Stimulated activated CD8-positive, alpha-beta memory T cell treated with anti-CD3 and anti-CD28 coated beads, Interleukin-4, amount 100 ng/mL, for 24 hours (primary cell): ENCODE data around the gene BAIAP2L2.

Experiments used
- DNase-seq: peaks from one replicate; pipeline ENCODE4 v3.0.0-alpha.2; 2020; ENCODE audit warnings: low read depth

The BAIAP2L2 gene

GRCh38 chr22:38067761-38068360 lies 42.6 kb downstream of the BAIAP2L2 start:
- DNase-seq, result no peak

GRCh38 chr22:38067028-38067415 lies 43.5 kb downstream of the BAIAP2L2 start:
- DNase-seq, result no peak

GRCh38 chr22:38066381-38067027 lies 44.0 kb downstream of the BAIAP2L2 start:
- no peak for DNase-seq

GRCh38 chr22:38065539-38065938 lies 44.9 kb downstream of the BAIAP2L2 start:
- no peak for DNase-seq

GRCh38 chr22:38062791-38063190 lies 47.7 kb downstream of the BAIAP2L2 start:
- DNase-seq, result no peak

- DNase-seq, result peak; percentile 70
These were observed 53.3 kb downstream of the BAIAP2L2 start, which contains the start of gene PICK1 for GRCh38 chr22:38056969-38057891. Gene PICK1 (plus strand): TSS chr22:38057404. CDS start chr22:38057810, 406 bp downstream.

GRCh38 chr22:38051900-38052862 lies 58.3 kb downstream of the BAIAP2L2 start:
- peak; percentile 63 for DNase-seq

- no peak for DNase-seq
These were observed 59.2 kb downstream of the BAIAP2L2 start for GRCh38 chr22:38051261-38051660.

- DNase-seq, result no peak
These were observed 59.8 kb downstream of the BAIAP2L2 start for GRCh38 chr22:38050720-38051119.

GRCh38 chr22:38049812-38050619 lies 60.5 kb downstream of the BAIAP2L2 start:
- no peak for DNase-seq

- DNase-seq, result no peak
These were observed 64.3 kb downstream of the BAIAP2L2 start for GRCh38 chr22:38046070-38046748.

- no peak for DNase-seq
These were observed 67.1 kb downstream of the BAIAP2L2 start for GRCh38 chr22:38043151-38044039.

- DNase-seq, result no peak
These were observed 68.0 kb downstream of the BAIAP2L2 start for GRCh38 chr22:38042488-38042790.

- DNase-seq, result no peak
These were observed 68.6 kb downstream of the BAIAP2L2 start for GRCh38 chr22:38041760-38042487.

- no peak for DNase-seq
These were observed 69.3 kb downstream of the BAIAP2L2 start for GRCh38 chr22:38040953-38041759.

GRCh38 chr22:38038890-38039812 lies 71.3 kb downstream of the BAIAP2L2 start:
- DNase-seq, result no peak

- DNase-seq, result no peak
These were observed 72.1 kb downstream of the BAIAP2L2 start for GRCh38 chr22:38038426-38038825.
